SK-N-SH treated with all-trans-retinoic acid at 6 μM for 48 hours (cell line): Measurements from ENCODE around the gene SUN3.

Source experiments
- ATAC-seq: fragments of 200-7000 bp; cut with Tn5 transposase; 3 replicates; pipeline ENCODE4 v1.9.1; 2020; ENCODE audit warnings: mild to moderate bottlenecking, moderate library complexity
- ARNTL ChIP-seq: fragments of 450-650 bp; formaldehyde crosslinking; IDR thresholded peaks from 2 replicates; pipeline ENCODE4 v1.5.0; 2020; ENCODE audit warnings: low read depth, mild to moderate bottlenecking, moderate library complexity, borderline replicate concordance
- BACH2 ChIP-seq: fragments of 250-450 bp; sonication (Bioruptor Pico); IDR thresholded peaks from 2 replicates; pipeline ENCODE4 v1.9.0; 2021; ENCODE audit warnings: mild to moderate bottlenecking, borderline replicate concordance
- CSDC2 ChIP-seq: fragments of 250-450 bp; sonication (Bioruptor Pico); IDR thresholded peaks from 2 replicates; pipeline ENCODE4 v1.5.0; 2020; ENCODE audit warnings: mild to moderate bottlenecking, moderate library complexity
- ESRRG ChIP-seq: fragments of 250-450 bp; sonication (Bioruptor Pico); IDR thresholded peaks from 2 replicates; pipeline ENCODE4 v1.6.1; 2021; ENCODE audit warnings: mild to moderate bottlenecking
- ISL1 ChIP-seq: fragments of 250-450 bp; sonication (Bioruptor Pico); IDR thresholded peaks from 2 replicates; pipeline ENCODE4 v2.1.2; 2022; ENCODE audit warnings: mild to moderate bottlenecking, moderate library complexity
- OSR1 ChIP-seq: fragments of 250-450 bp; sonication (Bioruptor Pico); IDR thresholded peaks from 2 replicates; pipeline ENCODE4 v1.8.0; 2022; ENCODE audit warnings: moderate library complexity, mild to moderate bottlenecking, inconsistent platforms
- PPARA ChIP-seq: fragments of 250-450 bp; sonication (Bioruptor Pico); IDR thresholded peaks from 2 replicates; pipeline ENCODE4 v1.5.0; 2020; ENCODE audit warnings: mild to moderate bottlenecking, borderline replicate concordance
- RARB ChIP-seq: fragments of 250-450 bp; sonication (Bioruptor Pico); IDR thresholded peaks from 2 replicates; pipeline ENCODE4 v1.8.0; 2021; ENCODE audit warnings: mild to moderate bottlenecking, moderate library complexity
- SNAI2 ChIP-seq: fragments of 250-450 bp; sonication (Bioruptor Pico); IDR thresholded peaks from 2 replicates; pipeline ENCODE4 v1.5.0; 2020; ENCODE audit warnings: mild to moderate bottlenecking, moderate library complexity
- TCF4 ChIP-seq: fragments of 250-450 bp; sonication (Bioruptor Pico); IDR thresholded peaks from 2 replicates; pipeline ENCODE4 v1.8.0; 2021; ENCODE audit warnings: mild to moderate bottlenecking, moderate library complexity, borderline replicate concordance
- TOX ChIP-seq: fragments of 250-450 bp; sonication (Bioruptor Pico); IDR thresholded peaks from 2 replicates; pipeline ENCODE4 v1.8.0; 2021; ENCODE audit warnings: mild to moderate bottlenecking, moderate library complexity, borderline replicate concordance
- ZC3H10 ChIP-seq: fragments of 250-450 bp; sonication (Bioruptor Pico); IDR thresholded peaks from 2 replicates; pipeline ENCODE4 v1.5.1; 2021; ENCODE audit warnings: mild to moderate bottlenecking, moderate library complexity
- ZFP3 ChIP-seq: fragments of 250-450 bp; sonication (Bioruptor Pico); IDR thresholded peaks from 2 replicates; pipeline ENCODE4 v1.5.0; 2020; ENCODE audit warnings: mild to moderate bottlenecking, moderate library complexity
- ZFP30 ChIP-seq: fragments of 450-650 bp; formaldehyde crosslinking; IDR thresholded peaks from 2 replicates; pipeline ENCODE4 v1.5.0; 2022; ENCODE audit warnings: mild to moderate bottlenecking, moderate library complexity
- ZNF70 ChIP-seq: fragments of 450-650 bp; formaldehyde crosslinking; IDR thresholded peaks from 2 replicates; pipeline ENCODE4 v1.5.0; 2020; ENCODE audit warnings: mild to moderate bottlenecking, moderate library complexity
- TF ChIP-seq, protein P1 (sequence below): fragments of 250-450 bp; sonication (Bioruptor Pico); IDR thresholded peaks from 2 replicates; pipeline ENCODE4 v1.5.0; 2020; ENCODE audit warnings: mild to moderate bottlenecking, moderate library complexity
- TF ChIP-seq, protein P2 (sequence below): fragments of 250-450 bp; sonication (Bioruptor Pico); IDR thresholded peaks from 2 replicates; pipeline ENCODE4 v1.8.0; 2020; ENCODE audit warnings: mild to moderate bottlenecking, moderate library complexity, borderline replicate concordance
- TF ChIP-seq, protein P3 (sequence below): fragments of 250-450 bp; sonication (Bioruptor Pico); IDR thresholded peaks from 2 replicates; pipeline ENCODE4 v1.5.1; 2020; ENCODE audit warnings: low read depth, mild to moderate bottlenecking, moderate library complexity
- TF ChIP-seq, protein P4 (sequence below): fragments of 250-450 bp; sonication (Bioruptor Pico); IDR thresholded peaks from 2 replicates; pipeline ENCODE4 v1.5.1; 2021; ENCODE audit warnings: mild to moderate bottlenecking, moderate library complexity
- TF ChIP-seq, protein P5 (sequence below): fragments of 250-450 bp; sonication (Bioruptor Pico); IDR thresholded peaks from 2 replicates; pipeline ENCODE4 v1.8.0; 2021; ENCODE audit warnings: low read depth, mild to moderate bottlenecking, moderate library complexity, borderline replicate concordance

The SUN3 gene

DNA sequence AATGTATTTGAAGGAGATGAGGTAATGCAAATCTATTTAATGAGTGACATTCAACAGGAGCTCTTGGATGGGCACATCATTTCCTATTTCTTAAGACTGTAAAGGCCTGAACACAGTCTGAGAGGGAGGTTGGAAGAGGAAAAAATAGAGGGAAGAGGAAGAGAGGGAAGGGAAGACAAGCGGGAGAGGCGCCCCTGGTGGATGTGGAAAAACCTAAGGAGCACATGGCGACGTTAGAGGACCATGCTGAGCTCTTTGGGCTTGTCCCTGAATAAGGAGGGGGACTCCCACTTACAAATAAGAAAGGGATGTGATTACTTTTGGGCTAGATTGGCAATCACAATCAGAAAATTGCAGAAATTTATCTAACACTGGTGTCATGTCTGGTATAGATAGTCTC lies 19.6 kb downstream of the SUN3 start:
- ATAC-seq, result no peak
- no peak for TF ChIP-seq ARNTL (CRISPR knock-in tag)
- TF ChIP-seq, protein P1, sequence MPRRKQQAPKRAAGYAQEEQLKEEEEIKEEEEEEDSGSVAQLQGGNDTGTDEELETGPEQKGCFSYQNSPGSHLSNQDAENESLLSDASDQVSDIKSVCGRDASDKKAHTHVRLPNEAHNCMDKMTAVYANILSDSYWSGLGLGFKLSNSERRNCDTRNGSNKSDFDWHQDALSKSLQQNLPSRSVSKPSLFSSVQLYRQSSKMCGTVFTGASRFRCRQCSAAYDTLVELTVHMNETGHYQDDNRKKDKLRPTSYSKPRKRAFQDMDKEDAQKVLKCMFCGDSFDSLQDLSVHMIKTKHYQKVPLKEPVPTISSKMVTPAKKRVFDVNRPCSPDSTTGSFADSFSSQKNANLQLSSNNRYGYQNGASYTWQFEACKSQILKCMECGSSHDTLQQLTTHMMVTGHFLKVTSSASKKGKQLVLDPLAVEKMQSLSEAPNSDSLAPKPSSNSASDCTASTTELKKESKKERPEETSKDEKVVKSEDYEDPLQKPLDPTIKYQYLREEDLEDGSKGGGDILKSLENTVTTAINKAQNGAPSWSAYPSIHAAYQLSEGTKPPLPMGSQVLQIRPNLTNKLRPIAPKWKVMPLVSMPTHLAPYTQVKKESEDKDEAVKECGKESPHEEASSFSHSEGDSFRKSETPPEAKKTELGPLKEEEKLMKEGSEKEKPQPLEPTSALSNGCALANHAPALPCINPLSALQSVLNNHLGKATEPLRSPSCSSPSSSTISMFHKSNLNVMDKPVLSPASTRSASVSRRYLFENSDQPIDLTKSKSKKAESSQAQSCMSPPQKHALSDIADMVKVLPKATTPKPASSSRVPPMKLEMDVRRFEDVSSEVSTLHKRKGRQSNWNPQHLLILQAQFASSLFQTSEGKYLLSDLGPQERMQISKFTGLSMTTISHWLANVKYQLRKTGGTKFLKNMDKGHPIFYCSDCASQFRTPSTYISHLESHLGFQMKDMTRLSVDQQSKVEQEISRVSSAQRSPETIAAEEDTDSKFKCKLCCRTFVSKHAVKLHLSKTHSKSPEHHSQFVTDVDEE (CRISPR knock-in tag), result no peak
- TF ChIP-seq ESRRG, result no peak
- TF ChIP-seq ZFP30, result no peak
- TF ChIP-seq CSDC2 (CRISPR knock-in tag), result no peak
- TF ChIP-seq, protein P2, sequence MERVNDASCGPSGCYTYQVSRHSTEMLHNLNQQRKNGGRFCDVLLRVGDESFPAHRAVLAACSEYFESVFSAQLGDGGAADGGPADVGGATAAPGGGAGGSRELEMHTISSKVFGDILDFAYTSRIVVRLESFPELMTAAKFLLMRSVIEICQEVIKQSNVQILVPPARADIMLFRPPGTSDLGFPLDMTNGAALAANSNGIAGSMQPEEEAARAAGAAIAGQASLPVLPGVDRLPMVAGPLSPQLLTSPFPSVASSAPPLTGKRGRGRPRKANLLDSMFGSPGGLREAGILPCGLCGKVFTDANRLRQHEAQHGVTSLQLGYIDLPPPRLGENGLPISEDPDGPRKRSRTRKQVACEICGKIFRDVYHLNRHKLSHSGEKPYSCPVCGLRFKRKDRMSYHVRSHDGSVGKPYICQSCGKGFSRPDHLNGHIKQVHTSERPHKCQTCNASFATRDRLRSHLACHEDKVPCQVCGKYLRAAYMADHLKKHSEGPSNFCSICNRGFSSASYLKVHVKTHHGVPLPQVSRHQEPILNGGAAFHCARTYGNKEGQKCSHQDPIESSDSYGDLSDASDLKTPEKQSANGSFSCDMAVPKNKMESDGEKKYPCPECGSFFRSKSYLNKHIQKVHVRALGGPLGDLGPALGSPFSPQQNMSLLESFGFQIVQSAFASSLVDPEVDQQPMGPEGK (CRISPR knock-in tag), result no peak
- no peak for TF ChIP-seq OSR1 (CRISPR knock-in tag)
- TF ChIP-seq, protein P3, sequence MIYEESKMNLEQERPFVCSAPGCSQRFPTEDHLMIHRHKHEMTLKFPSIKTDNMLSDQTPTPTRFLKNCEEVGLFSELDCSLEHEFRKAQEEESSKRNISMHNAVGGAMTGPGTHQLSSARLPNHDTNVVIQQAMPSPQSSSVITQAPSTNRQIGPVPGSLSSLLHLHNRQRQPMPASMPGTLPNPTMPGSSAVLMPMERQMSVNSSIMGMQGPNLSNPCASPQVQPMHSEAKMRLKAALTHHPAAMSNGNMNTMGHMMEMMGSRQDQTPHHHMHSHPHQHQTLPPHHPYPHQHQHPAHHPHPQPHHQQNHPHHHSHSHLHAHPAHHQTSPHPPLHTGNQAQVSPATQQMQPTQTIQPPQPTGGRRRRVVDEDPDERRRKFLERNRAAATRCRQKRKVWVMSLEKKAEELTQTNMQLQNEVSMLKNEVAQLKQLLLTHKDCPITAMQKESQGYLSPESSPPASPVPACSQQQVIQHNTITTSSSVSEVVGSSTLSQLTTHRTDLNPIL (CRISPR knock-in tag), result no peak

DNA sequence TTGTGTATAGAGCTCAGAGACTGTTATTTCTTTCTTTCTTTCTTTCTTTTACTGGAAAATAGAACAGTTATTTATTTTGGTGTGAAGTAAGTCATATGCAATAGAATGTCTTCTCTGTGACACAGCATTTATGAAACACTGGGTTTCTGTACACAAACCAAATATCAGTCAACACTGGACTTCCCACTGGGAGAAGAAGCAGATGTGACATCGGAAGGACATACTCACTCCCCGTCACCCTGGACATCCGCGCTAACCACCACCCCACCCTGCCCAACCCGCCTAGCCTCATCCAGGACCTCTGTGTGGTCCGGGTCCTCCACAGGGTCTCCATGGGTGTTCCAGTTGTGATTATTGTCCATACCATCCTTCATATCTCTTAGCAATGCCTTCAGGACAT lies 22.0 kb downstream of the SUN3 start:
- ATAC-seq, result no peak
- TF ChIP-seq ZNF70 (CRISPR knock-in tag) (no peak), OSR1 (CRISPR knock-in tag) (no peak), ZFP30 (no peak), BACH2 (CRISPR knock-in tag) (no peak), ZC3H10 (CRISPR knock-in tag) (no peak), TOX (no peak), ZFP3 (CRISPR knock-in tag) (no peak), SNAI2 (no peak), CSDC2 (CRISPR knock-in tag) (no peak), ISL1 (CRISPR knock-in tag) (no peak), PPARA (no peak), TCF4 (CRISPR knock-in tag) (no peak), RARB (CRISPR knock-in tag) (no peak), ARNTL (CRISPR knock-in tag) (no peak), ESRRG (no peak)
- TF ChIP-seq, protein P2 (CRISPR knock-in tag), result no peak
- TF ChIP-seq, protein P3 (CRISPR knock-in tag), result no peak
- TF ChIP-seq, protein P4, sequence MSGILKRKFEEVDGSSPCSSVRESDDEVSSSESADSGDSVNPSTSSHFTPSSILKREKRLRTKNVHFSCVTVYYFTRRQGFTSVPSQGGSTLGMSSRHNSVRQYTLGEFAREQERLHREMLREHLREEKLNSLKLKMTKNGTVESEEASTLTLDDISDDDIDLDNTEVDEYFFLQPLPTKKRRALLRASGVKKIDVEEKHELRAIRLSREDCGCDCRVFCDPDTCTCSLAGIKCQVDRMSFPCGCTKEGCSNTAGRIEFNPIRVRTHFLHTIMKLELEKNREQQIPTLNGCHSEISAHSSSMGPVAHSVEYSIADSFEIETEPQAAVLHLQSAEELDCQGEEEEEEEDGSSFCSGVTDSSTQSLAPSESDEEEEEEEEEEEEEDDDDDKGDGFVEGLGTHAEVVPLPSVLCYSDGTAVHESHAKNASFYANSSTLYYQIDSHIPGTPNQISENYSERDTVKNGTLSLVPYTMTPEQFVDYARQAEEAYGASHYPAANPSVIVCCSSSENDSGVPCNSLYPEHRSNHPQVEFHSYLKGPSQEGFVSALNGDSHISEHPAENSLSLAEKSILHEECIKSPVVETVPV (CRISPR knock-in tag), result no peak
- TF ChIP-seq, protein P1 (CRISPR knock-in tag), result no peak
- TF ChIP-seq, protein P5, sequence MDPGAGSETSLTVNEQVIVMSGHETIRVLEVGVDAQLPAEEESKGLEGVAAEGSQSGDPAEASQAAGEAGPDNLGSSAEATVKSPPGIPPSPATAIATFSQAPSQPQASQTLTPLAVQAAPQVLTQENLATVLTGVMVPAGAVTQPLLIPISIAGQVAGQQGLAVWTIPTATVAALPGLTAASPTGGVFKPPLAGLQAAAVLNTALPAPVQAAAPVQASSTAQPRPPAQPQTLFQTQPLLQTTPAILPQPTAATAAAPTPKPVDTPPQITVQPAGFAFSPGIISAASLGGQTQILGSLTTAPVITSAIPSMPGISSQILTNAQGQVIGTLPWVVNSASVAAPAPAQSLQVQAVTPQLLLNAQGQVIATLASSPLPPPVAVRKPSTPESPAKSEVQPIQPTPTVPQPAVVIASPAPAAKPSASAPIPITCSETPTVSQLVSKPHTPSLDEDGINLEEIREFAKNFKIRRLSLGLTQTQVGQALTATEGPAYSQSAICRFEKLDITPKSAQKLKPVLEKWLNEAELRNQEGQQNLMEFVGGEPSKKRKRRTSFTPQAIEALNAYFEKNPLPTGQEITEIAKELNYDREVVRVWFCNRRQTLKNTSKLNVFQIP (CRISPR knock-in tag), result no peak
- TF ChIP-seq, all 23 proteins: peak for 0
